Activated CD8-positive, alpha-beta T cell treated with anti-CD3 and anti-CD28 coated beads for 36 hours (primary cell): Measurements from ENCODE around the gene SPART. TPM values are rescaled to one million over a fixed set of nuclear protein-coding genes. Genes with fewer than 3 reads are reported as not detected.
A peak's percentile ranks its signal among the peaks of the same experiment; 100 is the strongest.
"Not testable (repeated sequence)": the region's sequence is repeated elsewhere in the genome, so short reads cannot be mapped to it uniquely, and the experiment has no call there.

Source experiments
- ATAC-seq: fragments of 200-7000 bp; cut with Tn5 transposase; one replicate; pipeline ENCODE4 v1.10.0; 2021; ENCODE audit warnings: mild to moderate bottlenecking, moderate library complexity
- CTCF ChIA-PET: fragments of 350-600 bp; sonication (Branson Sonifier 250); formaldehyde crosslinking; loops from one replicate; lab custom pipeline; 2021; ENCODE audit warnings: antibody characterized with exemption; lab: Charles Lee
- POLR2A ChIA-PET: fragments of 350-600 bp; sonication (Branson Sonifier 250); formaldehyde crosslinking; loops from one replicate; lab custom pipeline; 2021; ENCODE audit warnings: antibody characterized with exemption; lab: Charles Lee
- DNase-seq: peaks from one replicate; pipeline ENCODE4 v3.0.0-alpha.2; 2020
- H3K27ac Mint-ChIP-seq: one replicate; pipeline ENCODE4 v1.8.0; 2021; ENCODE audit warnings: mild to moderate bottlenecking, mixed read lengths
- H3K27me3 Mint-ChIP-seq: one replicate; pipeline ENCODE4 v1.8.0; 2021; ENCODE audit warnings: mixed read lengths
- H3K36me3 Mint-ChIP-seq: one replicate; pipeline ENCODE4 v1.8.0; 2021; ENCODE audit warnings: low read depth, mixed read lengths
- H3K4me1 Mint-ChIP-seq: one replicate; pipeline ENCODE4 v1.8.0; 2021; ENCODE audit warnings: low read depth, mixed read lengths
- H3K4me3 Mint-ChIP-seq: one replicate; pipeline ENCODE4 v1.8.0; 2021; ENCODE audit warnings: mild to moderate bottlenecking, moderate library complexity, mixed read lengths
- H3K9me3 Mint-ChIP-seq: one replicate; pipeline ENCODE4 v1.8.0; 2021; ENCODE audit warnings: mixed read lengths
- intact Hi-C: fragments of 100-400 bp; cut with micrococcal nuclease; formaldehyde crosslinking; loops from one replicate; pipeline ENCODE4 v1.10.0; 2022
- total RNA-seq, 2 experiments: library from RNA; stranded (reverse); gene quantifications; one replicate each; pipeline ENCODE4 v1.2.3, GENCODE V29; 2021
- TF ChIP-seq, protein P1 (sequence below): fragments of 200-600 bp; IDR thresholded peaks from one replicate; pipeline ENCODE4 v1.8.0; 2022; ENCODE audit warnings: antibody characterized with exemption, mild to moderate bottlenecking

Gene SPART
- total RNA-seq, 2 experiments from 2014 or later: 16.0 to 16.4 TPM

DNA sequence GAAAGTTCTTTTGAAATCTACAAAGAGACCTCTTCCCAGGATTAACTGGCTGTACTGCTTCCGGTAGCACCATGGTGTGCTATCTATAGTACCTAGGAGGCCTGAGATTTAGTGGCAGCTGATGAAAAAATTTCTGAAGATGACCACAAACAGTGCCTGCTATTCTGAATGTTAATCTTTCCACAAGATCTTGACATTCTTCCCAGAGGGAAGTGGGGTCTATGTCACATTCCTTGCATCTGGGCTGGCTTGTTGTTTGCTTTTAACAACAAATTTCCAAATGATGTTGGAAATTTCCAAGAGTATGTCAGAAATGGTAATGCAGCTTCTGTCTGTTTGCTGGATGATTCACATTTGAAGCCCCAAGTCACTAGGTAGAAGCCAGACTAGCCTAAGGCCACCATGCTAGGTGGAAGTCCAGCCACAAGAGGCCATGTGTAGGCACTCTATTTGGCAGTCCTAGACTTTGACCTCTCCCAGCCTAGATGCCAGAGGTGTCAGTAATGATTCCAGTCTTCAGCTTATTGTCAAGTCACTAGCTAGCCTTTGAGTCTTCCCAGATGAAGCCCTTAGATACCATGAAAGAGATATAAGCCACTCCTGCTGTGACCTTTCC lies 22.1 kb downstream of the SPART start:
- DNase-seq (no peak), ATAC-seq (no peak)
- Mint-ChIP-seq H3K9me3 (no peaks in the 10 kb centered on the region), H3K27ac (no peak overlapping the region), H3K4me3 (no peak overlapping the region), H3K4me1 (no peaks in the 10 kb centered on the region), H3K36me3 (peaks cover 16% of the 10 kb centered on the region), H3K27me3 (no peaks in the 10 kb centered on the region)
- TF ChIP-seq, protein P1, sequence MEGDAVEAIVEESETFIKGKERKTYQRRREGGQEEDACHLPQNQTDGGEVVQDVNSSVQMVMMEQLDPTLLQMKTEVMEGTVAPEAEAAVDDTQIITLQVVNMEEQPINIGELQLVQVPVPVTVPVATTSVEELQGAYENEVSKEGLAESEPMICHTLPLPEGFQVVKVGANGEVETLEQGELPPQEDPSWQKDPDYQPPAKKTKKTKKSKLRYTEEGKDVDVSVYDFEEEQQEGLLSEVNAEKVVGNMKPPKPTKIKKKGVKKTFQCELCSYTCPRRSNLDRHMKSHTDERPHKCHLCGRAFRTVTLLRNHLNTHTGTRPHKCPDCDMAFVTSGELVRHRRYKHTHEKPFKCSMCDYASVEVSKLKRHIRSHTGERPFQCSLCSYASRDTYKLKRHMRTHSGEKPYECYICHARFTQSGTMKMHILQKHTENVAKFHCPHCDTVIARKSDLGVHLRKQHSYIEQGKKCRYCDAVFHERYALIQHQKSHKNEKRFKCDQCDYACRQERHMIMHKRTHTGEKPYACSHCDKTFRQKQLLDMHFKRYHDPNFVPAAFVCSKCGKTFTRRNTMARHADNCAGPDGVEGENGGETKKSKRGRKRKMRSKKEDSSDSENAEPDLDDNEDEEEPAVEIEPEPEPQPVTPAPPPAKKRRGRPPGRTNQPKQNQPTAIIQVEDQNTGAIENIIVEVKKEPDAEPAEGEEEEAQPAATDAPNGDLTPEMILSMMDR: no peak
- intact Hi-C loops: no loop called here
- POLR2A ChIA-PET: no interaction called here
- CTCF ChIA-PET: no interaction called here

DNA sequence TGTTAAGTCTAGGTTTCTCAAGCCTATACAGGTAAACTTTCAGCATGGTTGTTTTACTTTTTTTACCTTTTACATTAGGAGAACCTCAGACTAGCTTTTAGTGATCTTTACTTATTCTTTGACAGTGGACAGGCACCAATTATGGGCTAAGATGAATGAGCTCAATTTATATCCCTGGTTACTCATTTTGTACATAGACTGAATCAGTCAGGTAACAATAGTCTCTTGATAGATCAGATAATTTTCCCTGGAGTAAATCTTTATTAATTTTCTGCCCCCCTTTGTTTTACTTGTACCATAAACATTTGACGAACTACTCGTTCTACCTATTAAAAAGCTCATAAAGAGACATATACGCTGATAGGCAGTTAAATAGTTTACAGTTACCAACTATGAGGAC lies 22.8 kb downstream of the SPART start:
- TF ChIP-seq, protein P1: no peak
- DNase-seq: no peak
- no peaks in the 10 kb centered on the region for H3K4me1 Mint-ChIP-seq
- H3K27ac Mint-ChIP-seq: no peak overlapping the region
- ChIA-PET CTCF (no interaction called here), POLR2A (no interaction called here)
- H3K36me3 Mint-ChIP-seq: peaks cover 16% of the 10 kb centered on the region
- H3K4me3 Mint-ChIP-seq: no peak overlapping the region
- H3K9me3 Mint-ChIP-seq: no peaks in the 10 kb centered on the region
- intact Hi-C loops: no loop called here
- no peak for ATAC-seq
- no peaks in the 10 kb centered on the region for H3K27me3 Mint-ChIP-seq

DNA sequence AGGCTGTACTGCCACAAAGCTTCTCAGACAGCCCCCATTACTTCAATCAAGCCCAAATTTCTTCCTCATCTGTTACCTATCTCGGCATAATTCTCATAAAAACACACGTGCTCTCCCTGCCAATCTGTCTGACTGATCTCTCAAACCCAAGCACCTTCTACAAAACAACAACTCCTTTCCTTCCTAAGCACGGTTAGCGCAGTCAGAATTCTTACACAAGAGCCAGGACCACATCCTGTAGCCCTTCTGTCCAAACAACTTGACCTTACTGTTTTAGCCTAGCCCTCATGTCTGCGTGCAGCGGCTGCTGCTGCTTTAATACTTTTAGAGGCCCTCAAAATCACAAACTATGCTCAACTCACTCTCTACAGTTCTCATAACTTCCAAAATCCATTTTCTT lies 26.4 kb downstream of the SPART start:
- DNase-seq, intact Hi-C loops, H3K4me3 Mint-ChIP-seq, ATAC-seq, H3K4me1 Mint-ChIP-seq, H3K27ac Mint-ChIP-seq, POLR2A ChIA-PET, CTCF ChIA-PET, H3K9me3 Mint-ChIP-seq, H3K27me3 Mint-ChIP-seq: not testable (repeated sequence)
- H3K36me3 Mint-ChIP-seq: peaks cover 12% of the 10 kb centered on the region

DNA sequence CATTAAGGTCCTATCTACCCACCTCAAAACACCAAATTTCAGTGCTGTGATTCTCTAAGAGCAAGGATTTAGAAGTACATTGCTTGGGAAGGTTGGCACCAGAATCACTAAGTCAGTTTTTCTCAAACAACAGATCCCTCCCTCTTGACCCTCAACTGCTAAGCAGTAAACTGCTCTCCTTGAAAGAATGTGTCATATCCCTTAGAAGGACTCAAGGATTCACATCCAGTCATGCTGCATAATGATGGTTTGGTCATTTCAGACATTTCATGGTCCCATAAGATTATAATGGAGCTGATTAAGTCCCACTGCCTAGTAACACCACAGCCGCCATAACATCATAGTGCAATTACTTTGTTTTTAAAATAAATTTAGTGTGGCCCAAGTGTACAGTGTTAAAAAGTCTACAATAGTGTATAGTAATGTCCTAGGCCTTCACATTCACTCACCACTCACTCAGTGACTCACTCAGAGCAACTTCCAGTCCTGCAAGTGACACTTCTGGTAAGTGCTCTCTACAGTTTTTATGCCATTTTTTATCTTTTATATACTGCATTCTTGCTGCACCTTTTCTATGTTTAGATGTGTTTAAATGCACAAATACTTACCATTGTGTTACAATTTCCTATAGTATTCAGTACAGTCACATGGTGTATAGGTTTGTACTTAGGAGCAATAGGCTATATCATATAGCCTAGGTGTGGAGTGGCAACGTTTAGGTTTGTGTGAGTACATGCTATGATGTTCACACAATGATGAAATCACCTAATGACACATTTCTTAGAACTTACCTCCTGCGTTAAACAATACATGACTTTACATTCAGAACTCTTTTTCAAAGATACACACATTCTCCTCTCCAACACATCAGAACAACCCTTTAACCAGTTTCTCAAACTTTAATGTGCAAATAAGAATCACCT lies 32.9 kb downstream of the SPART start:
- intact Hi-C loops: no loop called here
- Mint-ChIP-seq H3K4me3 (no peak overlapping the region), H3K9me3 (no peaks in the 10 kb centered on the region), H3K27me3 (no peaks in the 10 kb centered on the region), H3K36me3 (peaks cover 30% of the 10 kb centered on the region), H3K4me1 (no peaks in the 10 kb centered on the region), H3K27ac (no peak overlapping the region)
- POLR2A ChIA-PET: interaction anchor here (1.8 kb wide), 1 partner anchor 16 kb away, joined by 3 read pairs; no protein-coding TSS in a partner anchor
- CTCF ChIA-PET: interaction anchor here (1.0 to 1.1 kb wide), 2 partner anchors 11 to 30 kb away, joined by 3 to 5 read pairs; no protein-coding TSS in a partner anchor
- ATAC-seq: no peak
- TF ChIP-seq, protein P1: no peak
- DNase-seq: no peak

DNA sequence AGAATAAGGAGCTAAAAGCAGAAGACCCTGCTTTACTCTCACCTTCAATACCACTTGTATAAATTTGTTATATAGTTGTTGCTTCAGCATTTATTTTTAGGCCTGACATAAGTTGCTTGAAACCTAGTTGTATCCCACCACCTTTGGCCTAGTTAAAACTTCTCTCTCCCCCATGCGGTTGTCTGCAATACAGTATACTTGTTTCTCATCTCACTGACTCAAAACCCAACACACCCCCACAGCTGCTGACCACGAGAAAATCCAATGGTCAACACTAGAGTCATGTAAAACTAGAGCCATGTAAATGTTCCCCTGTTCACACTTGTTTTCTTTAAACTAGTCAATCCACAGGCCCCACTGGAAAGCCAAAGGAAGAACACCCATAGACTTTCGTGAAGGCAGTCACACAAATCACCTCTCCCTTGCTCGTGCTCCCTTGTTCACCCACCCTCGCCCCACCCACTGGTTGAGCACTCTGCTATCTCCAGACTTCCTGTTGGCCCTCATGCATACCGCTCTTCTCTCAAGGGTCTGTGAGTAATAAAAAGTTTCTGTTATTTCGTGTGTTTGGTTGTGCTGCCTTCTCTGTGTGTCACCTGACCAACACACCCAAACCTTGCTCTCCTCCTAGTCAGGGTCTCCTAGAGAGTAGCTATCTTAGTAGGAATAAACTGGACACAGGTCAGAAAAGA lies 35.6 kb downstream of the SPART start:
- ChIA-PET CTCF (no interaction called here), POLR2A (interaction anchor here (0.8 kb wide), 1 partner anchor 12 kb away, joined by 3 read pairs; no protein-coding TSS in a partner anchor)
- peak; percentile 1 for DNase-seq
- Mint-ChIP-seq H3K27ac (no peak overlapping the region), H3K4me3 (no peak overlapping the region), H3K36me3 (peaks cover 28% of the 10 kb centered on the region), H3K4me1 (no peaks in the 10 kb centered on the region), H3K27me3 (no peaks in the 10 kb centered on the region), H3K9me3 (no peaks in the 10 kb centered on the region)
- ATAC-seq: no peak
- intact Hi-C loops: no loop called here
- TF ChIP-seq, protein P1: no peak
